K562 (cell line): Measurements from ENCODE around the gene EIF5B. TPM values are rescaled to one million over a fixed set of nuclear protein-coding genes. Genes with fewer than 3 reads are reported as not detected.
A peak's percentile ranks its signal among the peaks of the same experiment; 100 is the strongest.

ENCODE experiments used
- ATAC-seq: fragments of 200-7000 bp; cut with Tn5 transposase; 3 replicates; pipeline ENCODE4 v1.9.1; 2020; ENCODE audit warnings: moderate library complexity
- BruUV-seq: library from RNA; stranded (reverse); fragments of 400-500 nt; replicated peaks from 2 replicates; lab custom pipeline; 2021; lab: Mats Ljungman, UMichigan
- CTCF ChIA-PET: fragments of 300-600 bp; formaldehyde crosslinking; extraction: SDS; loops from one replicate; lab custom pipeline; 2021; ENCODE audit warnings: low intra/inter-chr PET ratio; lab: Yijun Ruan, JAX
- POLR2A ChIA-PET: fragments of 300-600, 350-650 bp; sonication (Branson Sonifier 250); formaldehyde crosslinking; extraction: SDS; loops from one replicate; lab custom pipeline; 2021; ENCODE audit warnings: antibody characterized with exemption, inconsistent platforms; lab: Yijun Ruan, JAX
- DNase-seq, 4 experiments: peaks; one replicate each; pipeline versions ENCODE4 v3.0.0 to v3.0.0-alpha.2; 2011 to 2018; ENCODE audit warnings: low spot score in 3 of 4, mixed read lengths in 3 of 4; ENCODE audit errors: extremely low read depth in 1 of 4
- FAIRE-seq: peaks from 2 replicates; lab custom pipeline; 2011; peaks lifted over from hg19 to GRCh38; lab: Jason Lieb, UNC
- H2AFZ ChIP-seq: 2 replicates; pipeline ENCODE4 v1.6.0; 2011; ENCODE audit warnings: low read depth, low read length, control low read depth, inconsistent platforms
- H3K27ac ChIP-seq: fragments of 200-600 bp; 3 replicates; pipeline ENCODE4 v1.8.0; 2011; ENCODE audit warnings: low read depth, mild to moderate bottlenecking, control low read depth, inconsistent platforms, low read length, moderate library complexity, mixed read lengths; ENCODE audit errors: extremely low read depth
- H3K27me3 ChIP-seq, 2 experiments: fragments of 300-600 bp in 1 of 2; 2 replicates in 1 of 2; 3 replicates in 1 of 2; pipeline versions ENCODE4 v1.6.0 to v1.8.0; 2011; ENCODE audit warnings: inconsistent platforms in 2 of 2, low read length in 2 of 2, mild to moderate bottlenecking in 1 of 2, mixed read lengths in 1 of 2, moderate library complexity in 1 of 2; ENCODE audit not compliant: control insufficient read depth in 2 of 2, insufficient read depth in 2 of 2
- H3K36me3 ChIP-seq: fragments of 300-600 bp; 3 replicates; pipeline ENCODE4 v1.8.0; 2011; ENCODE audit warnings: mild to moderate bottlenecking, low read length, inconsistent platforms; ENCODE audit not compliant: control insufficient read depth, insufficient read depth
- H3K4me1 ChIP-seq, 2 experiments: fragments of 200-600 bp in 1 of 2; replicated peaks in 1 of 2; 2 replicates in 1 of 2; 3 replicates in 1 of 2; pipeline versions ENCODE4 v1.5.1 to v1.8.0; 2011; ENCODE audit warnings: inconsistent platforms in 2 of 2, low read length in 2 of 2, mild to moderate bottlenecking in 1 of 2, mixed read lengths in 1 of 2, moderate library complexity in 1 of 2; ENCODE audit not compliant: control insufficient read depth in 2 of 2, insufficient read depth in 2 of 2
- H3K4me2 ChIP-seq: 2 replicates; pipeline ENCODE4 v1.6.1; 2011; ENCODE audit warnings: low read length, control low read depth, inconsistent platforms, mixed read lengths; ENCODE audit not compliant: insufficient read depth
- H3K4me3 ChIP-seq: fragments of 200-600 bp; sonication (generic), shearing (Covaris generic); 2 replicates; pipeline ENCODE4 v1.5.1; 2016; ENCODE audit warnings: control low read depth, inconsistent platforms
- H3K79me2 ChIP-seq: fragments of 200-600 bp; 3 replicates; pipeline ENCODE4 v1.8.0; 2011; ENCODE audit warnings: low read length, inconsistent platforms; ENCODE audit not compliant: control insufficient read depth, insufficient read depth
- H3K9ac ChIP-seq, 2 experiments: 2 replicates each; pipeline versions ENCODE4 v1.6.0 to v1.6.1; 2011; ENCODE audit warnings: low read depth in 2 of 2, low read length in 2 of 2, control low read depth in 1 of 2, inconsistent platforms in 1 of 2, mild to moderate bottlenecking in 1 of 2, mixed read lengths in 1 of 2; ENCODE audit not compliant: insufficient read depth in 1 of 2
- H3K9me1 ChIP-seq: one replicate; pipeline ENCODE4 v1.6.0; 2011; ENCODE audit warnings: inconsistent platforms, mild to moderate bottlenecking, low read length, moderate library complexity; ENCODE audit not compliant: control insufficient read depth, insufficient read depth
- H3K9me3 ChIP-seq: replicated peaks from 2 replicates; pipeline ENCODE4 v1.5.1; 2011; ENCODE audit warnings: low read depth, low read length, inconsistent platforms; ENCODE audit not compliant: control insufficient read depth, insufficient read depth
- H4K20me1 ChIP-seq: replicated peaks from 2 replicates; pipeline ENCODE4 v1.6.1; 2011; ENCODE audit warnings: low read length, inconsistent platforms, mixed read lengths; ENCODE audit not compliant: control insufficient read depth, insufficient read depth
- CREB3 ChIP-seq: fragments of 450-650 bp; conservative IDR thresholded peaks from 2 replicates; pipeline ENCODE4 v1.6.1; 2016; ENCODE audit warnings: missing genetic modification characterization, low read depth, mild to moderate bottlenecking, missing compliant biosample characterization, moderate library complexity
- MBD2 ChIP-seq: sonication (generic); IDR thresholded peaks from 2 replicates; pipeline ENCODE4 v1.6.1; 2016; ENCODE audit warnings: low read depth, borderline replicate concordance
- RBM25 ChIP-seq: fragments of 200-400 bp; formaldehyde crosslinking; IDR thresholded peaks from 2 replicates; pipeline ENCODE4 v1.6.1; 2018; ENCODE audit warnings: low read length, low read depth, moderate library complexity; ENCODE audit not compliant: severe bottlenecking
- SUPT5H ChIP-seq: fragments of 450-650 bp; IDR thresholded peaks from 2 replicates; pipeline ENCODE4 v1.6.1; 2016
- ZNF121 ChIP-seq: sonication (generic); formaldehyde crosslinking; conservative IDR thresholded peaks from 2 replicates; pipeline ENCODE4 v1.8.0; 2022; ENCODE audit warnings: missing genetic modification reagents
- ZNF384 ChIP-seq: IDR thresholded peaks from 2 replicates; pipeline ENCODE4 v1.6.1; 2012; ENCODE audit warnings: low read depth, low read length, improper control_type of control experiment
- WGBS: fragments of 100-300 bp; shearing (Covaris generic); methylation state at CpG from one replicate; pipeline ENCODE4 v1.1.6; 2016; ENCODE audit warnings: low coverage, mixed read lengths; ENCODE audit not compliant: insufficient coverage; ENCODE audit errors: missing lambda C conversion rate; 5-methylcytosine and 5-hydroxymethylcytosine counted together
- in situ Hi-C: fragments of 300-500 bp; cut with MboI; formaldehyde crosslinking; loops from 4 replicates; pipeline ENCODE4 v1.15.0; 2018; ENCODE audit warnings: inconsistent platforms, mixed read lengths
- intact Hi-C: fragments of 100-400 bp; cut with micrococcal nuclease; formaldehyde crosslinking; loops from 2 replicates; pipeline ENCODE4 v1.14.2; 2022
- polyA plus RNA-seq, 8 experiments: library from polyadenylated mRNA; depleted of rRNA in 4 of 8; stranded (reverse) in 5 of 8; unstranded in 3 of 8; fragments of >200 nt; fragmentation: Nextera tagmentation in 2 of 8; fragmentation: Illumina TruSeq in 1 of 8; extraction: Ambion mirVana in 2 of 8; extraction: Trizol in 1 of 8; gene quantifications; 2 replicates each; pipeline versions ENCODE4 v1.2.1 to v1.2.3, GENCODE V29; 2011 to 2014; ENCODE audit warnings: inconsistent platforms in 1 of 8, missing spikeins in 1 of 8
- total RNA-seq, 7 experiments: library from RNA; depleted of rRNA in 6 of 7; stranded (reverse); fragments of >200 nt in 6 of 7; fragmentation: Illumina TruSeq in 2 of 7; extraction: Trizol in 2 of 7; gene quantifications; 2 replicates each; pipeline versions ENCODE4 v1.2.1 to v1.2.3, GENCODE V29; 2011 to 2021; ENCODE audit warnings: low replicate concordance in 1 of 7

The EIF5B gene
- total and polyA plus RNA-seq, 9 of the 15 experiments (the other 6 are each of a cell fraction or from before 2014, with no cell fraction given) = 26.5 to 143 (median 47.7) TPM

- Histone ChIP-seq H3K9me3 (no peaks in the 10 kb centered on the region), H3K36me3 (peaks cover 75% of the 10 kb centered on the region), H2AFZ (no peak overlapping the region), H3K9me1 (no peaks in the 10 kb centered on the region), H3K4me2 (no peak overlapping the region), H3K79me2 (peaks cover 10% of the 10 kb centered on the region; the same call in 2 of the 3 replicates), H4K20me1 (no peaks in the 10 kb centered on the region), H3K4me1 (no peaks in the 10 kb centered on the region), H3K27ac (no peak overlapping the region), H3K27me3 (no peaks in the 10 kb centered on the region)
- intact Hi-C loops = no loop called here
- ATAC-seq = no peak
- CTCF ChIA-PET = no interaction called here
- 100% methylated on average over 3 of the region's 10 CpGs for WGBS
- FAIRE-seq = no peak
- DNase-seq = no peak
- no TSS peak for BruUV-seq
- TF ChIP-seq CREB3 (tag) (no peak), SUPT5H (0 out of 2 replicates have a peak, but pooled peaks have one; percentile 22), RBM25 (peak; percentile 5), MBD2 (no peak), ZNF384 (peak; percentile 14; the same call in 1 of the 2 replicates), ZNF121 (CRISPR knock-in tag) (peak; percentile 67)
- TF ChIP-seq, all 486 proteins: peak for 4
- in situ Hi-C loops = no loop called here
- no peak overlapping the region for H3K4me3 ChIP-seq
- POLR2A ChIA-PET = interaction anchor here (0.6 to 1.1 kb wide), 2 partner anchors 69 to 100 kb away, joined by 3 to 4 read pairs; partner anchors contain the start of genes EIF5B and TXNDC9
- no peak overlapping the region for H3K9ac ChIP-seq
Measured at GRCh38 chr2:99436874-99437273, 99.7 kb downstream of the EIF5B start.
